Measurements from ENCODE around the gene OPRD1.
"Not testable (repeated sequence)": the region's sequence is repeated elsewhere in the genome, so short reads cannot be mapped to it uniquely, and the experiment has no call there.

Gene OPRD1

DNA sequence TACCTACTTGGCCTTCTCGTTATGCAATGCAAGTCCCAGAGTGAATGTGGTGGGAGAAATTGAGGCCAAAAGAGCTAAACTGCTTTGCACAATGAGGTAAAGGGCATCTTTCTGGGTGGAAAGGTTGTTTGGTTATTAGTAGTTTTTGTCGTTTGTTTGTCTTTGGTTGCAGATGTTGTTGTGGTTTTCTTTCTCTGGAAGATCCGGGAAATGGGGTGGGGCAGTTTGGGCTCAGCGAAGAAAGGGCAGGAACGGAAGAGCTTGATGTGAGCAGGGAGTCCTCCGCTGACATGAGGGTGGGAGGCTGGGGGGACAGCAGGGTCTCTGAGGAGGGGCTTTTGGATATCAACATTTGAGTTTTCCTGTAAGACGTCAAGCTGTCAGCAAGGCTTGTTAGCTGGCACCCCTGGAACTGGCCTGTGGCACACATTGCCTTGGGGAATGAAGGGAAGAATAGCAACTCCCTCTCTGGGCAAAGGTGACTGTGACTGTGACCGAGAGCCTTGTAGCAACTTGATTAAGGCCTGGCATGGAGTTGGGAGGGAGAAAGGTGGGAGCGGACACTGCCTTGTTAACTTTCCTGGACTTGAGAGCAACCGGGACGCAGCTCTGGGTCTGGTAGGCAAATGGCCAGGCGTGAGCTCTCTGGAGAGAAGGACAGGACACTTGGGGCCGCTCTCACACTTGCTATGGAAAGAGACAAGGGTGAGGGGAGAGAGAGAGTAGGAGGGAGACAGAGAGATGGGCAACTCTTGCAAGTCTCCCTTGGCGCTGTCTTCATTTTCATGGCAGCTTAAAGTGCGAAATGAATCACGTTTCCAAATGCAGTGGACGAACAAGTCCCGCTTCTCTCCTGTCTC lies 15.4 kb upstream of the OPRD1 start:
- no peak for DNase-seq (ENCODE audit: low read depth, low spot score)
- H3K27ac ChIP-seq: no peak overlapping the region

DNA sequence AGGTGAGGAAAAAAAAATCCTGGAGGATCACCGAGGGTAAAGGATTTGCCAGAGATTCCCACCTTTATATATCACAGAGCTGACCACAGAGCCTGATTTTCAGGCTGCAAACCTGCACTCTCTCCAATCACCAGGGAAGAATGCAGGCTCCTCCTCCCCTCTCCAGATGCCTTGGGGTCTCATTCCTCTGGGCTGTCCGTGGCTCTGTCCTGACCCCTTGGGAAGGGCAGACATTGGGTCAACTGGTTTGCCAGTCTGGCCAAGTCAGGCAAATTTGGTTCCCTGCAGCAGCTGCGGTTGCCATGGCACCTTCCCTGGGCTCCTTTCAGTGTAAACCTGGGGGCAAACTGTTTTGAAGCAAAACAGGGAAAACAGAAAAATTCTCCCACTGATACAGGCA lies 11.6 kb upstream of the OPRD1 start:
- no peak for DNase-seq (ENCODE audit: low read depth, low spot score)
- no peak overlapping the region for H3K27ac ChIP-seq

GRCh38 chr1:28801461-28801860 lies 10.5 kb upstream of the OPRD1 start:
- no peak overlapping the region for H3K27ac ChIP-seq
- DNase-seq (ENCODE audit: low read depth, low spot score): no peak

- no peak overlapping the region for H3K27ac ChIP-seq
- no peak for DNase-seq (ENCODE audit: low read depth, low spot score)
These were observed 8.9 kb upstream of the OPRD1 start for GRCh38 chr1:28803051-28803450.

DNA sequence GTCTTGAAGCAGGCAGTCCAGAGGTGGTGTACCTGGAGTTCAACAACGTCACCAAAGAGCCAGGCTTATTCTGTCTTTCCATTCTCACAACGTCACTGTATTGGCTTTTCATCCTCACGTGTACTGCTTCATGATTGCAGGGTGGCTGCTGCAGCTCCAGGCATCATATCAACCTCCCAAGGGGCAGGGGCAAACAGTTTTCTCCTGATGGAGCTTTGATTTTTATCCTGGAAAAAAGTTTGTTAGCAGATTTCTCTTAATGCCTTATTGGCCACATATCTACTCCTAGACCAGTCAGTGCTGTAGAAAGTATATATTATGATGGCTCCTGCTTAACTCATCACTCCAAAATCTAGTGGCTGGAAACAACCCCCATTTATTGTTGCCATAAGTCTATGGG lies 8.3 kb upstream of the OPRD1 start:
- H3K27ac ChIP-seq: no peak overlapping the region
- no peak for DNase-seq (ENCODE audit: low read depth, low spot score)

DNA sequence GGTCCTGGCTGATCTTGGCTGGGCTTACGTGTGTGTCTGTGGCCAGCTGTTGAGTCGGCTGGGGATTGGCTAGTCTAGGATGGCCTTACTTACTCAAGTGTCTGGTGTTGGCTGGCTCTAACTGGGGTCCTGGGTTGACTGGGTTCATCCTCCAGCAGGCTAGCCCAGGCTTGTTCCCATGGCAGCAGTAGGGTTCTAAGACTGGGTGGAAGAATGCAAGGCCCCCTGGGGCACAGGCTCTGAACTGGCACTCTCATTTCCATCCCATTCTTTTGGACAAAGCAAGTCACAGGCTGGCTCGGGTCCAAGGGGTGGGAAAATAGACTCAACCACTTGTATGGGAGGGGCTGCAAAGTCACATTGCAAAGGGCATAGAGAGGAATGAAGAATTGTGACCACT lies 7.9 kb upstream of the OPRD1 start:
- no peak for DNase-seq (ENCODE audit: low read depth, low spot score)
- H3K27ac ChIP-seq: no peak overlapping the region

- DNase-seq (ENCODE audit: low read depth, low spot score): no peak
- H3K27ac ChIP-seq: no peak overlapping the region
These were observed 4.9 kb upstream of the OPRD1 start for GRCh38 chr1:28807046-28807445.

DNA sequence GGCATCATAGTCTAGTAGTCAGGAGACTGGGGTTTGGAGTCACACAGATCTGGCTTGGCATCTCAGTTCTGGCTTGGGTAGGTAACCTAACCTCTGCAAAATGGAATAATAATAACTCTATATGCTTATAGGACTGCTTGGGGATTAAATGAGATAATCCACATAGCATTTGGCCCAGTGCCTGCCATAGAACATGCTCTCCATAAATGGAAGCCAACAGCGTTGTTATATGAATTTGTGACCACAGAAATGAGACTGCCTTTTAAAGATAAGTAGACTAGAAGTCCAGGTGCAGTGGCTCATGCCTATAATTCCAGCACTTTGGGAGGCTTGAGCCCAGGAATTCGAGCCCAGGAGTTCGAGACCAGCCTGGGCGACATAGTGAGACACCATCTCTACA lies 4.0 kb upstream of the OPRD1 start:
- DNase-seq (ENCODE audit: low read depth, low spot score): no peak
- no peak overlapping the region for H3K27ac ChIP-seq

DNA sequence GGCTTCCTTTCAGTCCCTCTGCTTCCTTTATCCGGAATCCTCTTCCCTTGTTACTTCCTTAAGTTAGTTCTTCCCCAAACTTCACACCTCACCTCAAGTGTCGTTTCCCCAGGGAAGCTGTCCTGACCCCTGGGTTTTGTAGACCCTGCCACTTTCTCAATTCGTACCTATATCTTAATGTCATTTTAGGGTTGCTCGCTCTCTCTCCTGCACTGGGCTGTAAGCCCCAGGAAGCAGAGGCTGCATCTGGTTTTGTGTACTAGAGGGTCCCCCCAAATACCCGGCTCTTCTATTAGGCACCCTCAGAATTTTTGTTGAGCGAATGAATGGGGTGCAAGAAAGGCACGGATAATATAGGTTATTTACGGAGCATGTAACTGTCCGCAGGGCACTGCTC lies 603 bp upstream of the OPRD1 start:
- DNase-seq (ENCODE audit: low read depth, low spot score): no peak
- H3K27ac ChIP-seq: no peak overlapping the region

GRCh38 chr1:28812669-28813468 lies 899 bp downstream of the OPRD1 start:
- no peak for DNase-seq (ENCODE audit: low read depth, low spot score)
- H3K27ac ChIP-seq: no peak overlapping the region

GRCh38 chr1:28813931-28814465 lies 2.0 kb downstream of the OPRD1 start:
- DNase-seq (ENCODE audit: low read depth, low spot score): no peak
- no peak overlapping the region for H3K27ac ChIP-seq

- no peak overlapping the region for H3K27ac ChIP-seq
- no peak for DNase-seq (ENCODE audit: low read depth, low spot score)
These were observed 3.7 kb downstream of the OPRD1 start for GRCh38 chr1:28815533-28816185.

DNA sequence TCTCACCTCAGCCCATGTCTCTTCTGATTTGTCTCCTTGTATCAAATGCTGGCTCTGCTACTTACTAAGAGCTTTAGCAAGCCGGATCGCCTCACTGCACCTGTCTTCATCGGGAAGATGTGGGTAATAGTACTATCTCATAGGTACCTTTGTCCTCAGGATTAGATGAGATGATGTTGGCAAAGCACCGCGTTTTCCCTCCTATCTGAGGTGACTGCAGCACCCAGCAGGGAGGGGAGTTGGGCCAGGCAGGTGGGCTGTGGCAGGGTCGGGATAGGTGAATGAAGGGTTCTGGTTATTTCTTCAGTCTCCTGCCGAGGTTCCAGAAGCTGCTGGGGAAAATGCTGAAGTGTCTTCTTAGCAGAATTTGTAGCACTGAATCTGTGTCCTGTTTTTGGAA lies 5.2 kb downstream of the OPRD1 start:
- no peak for DNase-seq (ENCODE audit: low read depth, low spot score)
- no peak overlapping the region for H3K27ac ChIP-seq

GRCh38 chr1:28819020-28819419 lies 7.0 kb downstream of the OPRD1 start:
- no peak for DNase-seq (ENCODE audit: low read depth, low spot score)
- no peak overlapping the region for H3K27ac ChIP-seq

DNA sequence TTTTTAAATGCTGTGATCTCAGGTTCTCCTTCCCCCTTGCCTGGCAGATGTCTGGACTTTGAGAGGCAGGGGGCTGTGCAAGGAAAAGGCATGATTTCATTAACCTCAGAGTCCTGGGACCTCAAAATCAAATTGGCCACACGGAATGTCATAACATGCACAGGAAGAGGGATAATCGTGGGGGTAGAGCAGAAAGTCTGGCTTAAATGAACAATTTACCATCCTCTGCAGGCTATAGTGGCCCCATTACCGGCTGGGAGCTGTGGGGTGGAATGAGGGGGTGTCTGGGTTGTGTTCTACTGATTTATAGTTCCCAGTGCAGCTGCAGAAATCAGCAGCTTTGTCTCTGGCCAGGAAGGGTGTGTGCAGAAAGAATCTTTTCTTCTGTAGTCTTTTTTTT lies 10.8 kb downstream of the OPRD1 start:
- no peak overlapping the region for H3K27ac ChIP-seq
- DNase-seq (ENCODE audit: low read depth, low spot score): no peak

GRCh38 chr1:28824061-28824460 lies 12.1 kb downstream of the OPRD1 start:
- not testable (repeated sequence) for H3K27ac ChIP-seq; DNase-seq (ENCODE audit: low read depth, low spot score)

- DNase-seq (ENCODE audit: low read depth, low spot score); H3K27ac ChIP-seq: not testable (repeated sequence)
These were observed 16.4 kb downstream of the OPRD1 start for GRCh38 chr1:28828227-28828858.

DNA sequence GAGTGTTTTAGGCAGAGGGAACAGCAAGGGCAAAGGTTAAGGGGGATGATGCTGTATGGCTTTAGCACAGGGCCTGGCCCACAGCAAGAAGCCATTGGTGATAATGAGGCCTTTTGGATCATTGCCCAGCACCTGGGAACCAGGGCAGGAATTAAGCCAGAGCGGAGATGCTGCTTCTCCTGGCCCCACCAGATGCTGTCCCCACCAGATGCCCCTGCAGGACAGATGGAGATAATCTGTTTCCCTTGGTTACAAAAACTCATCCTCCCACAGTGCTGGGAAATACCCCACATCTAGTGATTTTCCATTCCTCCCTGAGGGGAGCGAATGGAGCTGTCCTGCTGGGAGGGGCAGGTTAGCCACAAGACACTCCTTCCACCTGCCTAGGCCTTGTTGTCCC lies 18.8 kb downstream of the OPRD1 start:
- H3K27ac ChIP-seq: no peak overlapping the region
- no peak for DNase-seq (ENCODE audit: low read depth, low spot score)

- DNase-seq (ENCODE audit: low read depth, low spot score): no peak
- no peak overlapping the region for H3K27ac ChIP-seq
These were observed 21.0 kb downstream of the OPRD1 start for GRCh38 chr1:28832966-28833365.

- H3K27ac ChIP-seq: no peak overlapping the region
- DNase-seq (ENCODE audit: low read depth, low spot score): no peak
These were observed 21.4 kb downstream of the OPRD1 start for GRCh38 chr1:28833381-28833780.
